OCI-LY3 (cell line): ENCODE measurements around the gene CA7.

ENCODE experiments used
- CTCF ChIP-seq: fragments of 200-600, 300-600 bp; sonication (generic); IDR thresholded peaks from 2 replicates; pipeline ENCODE4 v1.5.1; 2014; ENCODE audit warnings: antibody characterized with exemption, low read length, low read depth
- EZH2phosphoT487 ChIP-seq: fragments of 200-600 bp; shearing (Covaris generic); IDR thresholded peaks from 2 replicates; pipeline ENCODE4 v1.6.1; 2018; ENCODE audit warnings: antibody characterized with exemption, mixed run types, low read depth

GRCh38 chr16:66859397-66860068, 15.3 kb downstream of the CA7 start:
- TF ChIP-seq CTCF (no peak), EZH2phosphoT487 (no peak)
